Measurements from ENCODE around the gene JMJD8.

DNA sequence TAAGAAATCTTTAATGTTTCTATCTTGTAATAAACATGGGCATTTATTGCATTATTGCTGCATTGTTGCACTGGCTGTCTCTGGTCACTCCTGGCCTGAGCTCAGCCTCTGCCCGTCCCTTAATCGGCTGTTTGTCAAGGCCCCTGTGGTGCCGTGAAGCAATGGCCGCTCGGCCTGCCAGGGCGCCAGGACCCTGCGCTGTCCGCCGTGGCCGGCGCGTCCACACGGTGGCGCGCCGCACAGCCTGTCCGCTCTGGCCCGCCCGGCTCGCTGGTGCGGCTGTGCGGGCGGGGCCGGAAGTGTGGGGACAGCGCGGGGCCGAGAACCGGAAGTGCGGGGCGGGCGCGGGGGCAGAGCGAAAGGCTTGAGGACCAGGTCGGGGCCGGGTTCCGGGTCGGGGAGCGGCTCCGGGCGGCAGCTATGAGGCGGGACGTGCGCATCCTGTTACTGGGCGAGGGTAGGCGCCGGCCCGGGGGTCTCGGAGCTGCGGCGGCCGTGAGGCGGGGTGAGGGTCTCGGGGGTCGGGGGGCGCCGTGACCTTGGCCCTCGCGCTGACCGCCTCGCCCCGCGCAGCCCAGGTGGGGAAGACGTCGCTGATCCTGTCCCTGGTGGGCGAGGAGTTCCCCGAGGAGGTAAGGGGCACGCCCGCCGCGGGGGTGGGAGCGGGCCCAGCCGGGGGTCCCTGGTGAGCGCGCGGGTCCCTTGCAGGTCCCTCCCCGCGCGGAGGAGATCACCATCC is 16.2 kb downstream of the JMJD8 start, which contains the start of gene RHOT2:
- no peak for TF ChIP-seq EZH2phosphoT487 (IDR thresholded peaks at IDR 0.05; ENCODE audit: insufficient read depth, low read depth)
- no peak for TF ChIP-seq EZH2 (IDR thresholded peaks at IDR 0.05; ENCODE audit: insufficient read depth, poor library complexity, severe bottlenecking)

Data from GM23248 (cell line).